Lower leg skin (tissue), 3 donors: ENCODE results near the gene CASK.

ENCODE experiments used
- CTCF ChIP-seq, 3 donors: fragments of 450-650 bp; IDR thresholded peaks; one replicate each; pipeline ENCODE4 v1.5.1; 2016; ENCODE audit warnings: antibody characterized with exemption in 3 of 3, mild to moderate bottlenecking in 3 of 3, moderate library complexity in 2 of 3
- POLR2A ChIP-seq, 2 donors: fragments of 450-650 bp; IDR thresholded peaks; one replicate each; pipeline ENCODE4 v1.6.1; 2016 to 2017; ENCODE audit warnings: antibody characterized with exemption in 2 of 2, mild to moderate bottlenecking in 1 of 2, moderate library complexity in 1 of 2

DNA sequence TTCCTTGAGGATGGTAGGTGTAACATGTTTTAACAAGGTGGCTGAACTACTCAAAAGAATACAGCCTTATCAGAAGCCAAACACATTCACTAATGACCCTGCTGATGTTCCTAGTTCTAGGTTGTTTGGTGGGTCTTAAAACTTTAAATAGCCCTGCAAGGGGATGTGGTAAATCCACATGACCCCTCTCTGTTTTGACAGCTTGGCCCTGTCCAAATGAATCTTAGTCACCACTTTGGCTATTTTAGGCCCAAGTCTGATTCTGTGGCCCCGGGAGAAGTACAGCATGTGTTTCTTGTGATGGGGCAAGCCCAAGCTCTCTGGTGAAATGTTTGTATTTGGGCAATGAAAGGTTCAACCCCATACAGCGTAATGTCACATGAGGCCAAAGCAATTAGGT, 289.1 kb downstream of the CASK start:
- TF ChIP-seq CTCF (IDR thresholded peaks at IDR 0.05) (no peak), POLR2A (IDR thresholded peaks at IDR 0.05) (no peak)
